Activated CD4-positive, alpha-beta T cell treated with anti-CD3 and anti-CD28 coated beads, Interleukin-2, amount 10 ng/mL, durations not matched to agents 24 days and 14 days (primary cell): Measurements from ENCODE around the gene MAGIX. TPM values are rescaled to one million over a fixed set of nuclear protein-coding genes. Genes with fewer than 3 reads are reported as not detected.
"Not testable (repeated sequence)": the region's sequence is repeated elsewhere in the genome, so short reads cannot be mapped to it uniquely, and the experiment has no call there.

ENCODE experiments used
- DNase-seq: peaks from one replicate; pipeline ENCODE4 v3.0.0; 2022
- H3K27ac Mint-ChIP-seq: one replicate; pipeline ENCODE4 v1.8.0; 2022; ENCODE audit warnings: mild to moderate bottlenecking, mixed read lengths
- H3K27me3 Mint-ChIP-seq: one replicate; pipeline ENCODE4 v1.8.0; 2022; ENCODE audit warnings: mixed read lengths
- H3K36me3 Mint-ChIP-seq: one replicate; pipeline ENCODE4 v1.8.0; 2022; ENCODE audit warnings: low read depth, mild to moderate bottlenecking, mixed read lengths
- H3K4me1 Mint-ChIP-seq: one replicate; pipeline ENCODE4 v1.8.0; 2021; ENCODE audit warnings: mixed read lengths
- H3K4me3 Mint-ChIP-seq: one replicate; pipeline ENCODE4 v1.8.0; 2022; ENCODE audit warnings: mild to moderate bottlenecking, moderate library complexity, mixed read lengths
- H3K9me3 Mint-ChIP-seq: one replicate; pipeline ENCODE4 v1.8.0; 2021; ENCODE audit warnings: mixed read lengths
- intact Hi-C: fragments of 100-400 bp; cut with micrococcal nuclease; formaldehyde crosslinking; loops from one replicate; pipeline ENCODE4 v1.15.1; 2023
- total RNA-seq: library from RNA; stranded (reverse); gene quantifications from 2 replicates; pipeline ENCODE4 v1.2.3, GENCODE V29; 2022

MAGIX gene
- total RNA-seq, 1 donor from 2014 or later, result 0.96 TPM

DNA sequence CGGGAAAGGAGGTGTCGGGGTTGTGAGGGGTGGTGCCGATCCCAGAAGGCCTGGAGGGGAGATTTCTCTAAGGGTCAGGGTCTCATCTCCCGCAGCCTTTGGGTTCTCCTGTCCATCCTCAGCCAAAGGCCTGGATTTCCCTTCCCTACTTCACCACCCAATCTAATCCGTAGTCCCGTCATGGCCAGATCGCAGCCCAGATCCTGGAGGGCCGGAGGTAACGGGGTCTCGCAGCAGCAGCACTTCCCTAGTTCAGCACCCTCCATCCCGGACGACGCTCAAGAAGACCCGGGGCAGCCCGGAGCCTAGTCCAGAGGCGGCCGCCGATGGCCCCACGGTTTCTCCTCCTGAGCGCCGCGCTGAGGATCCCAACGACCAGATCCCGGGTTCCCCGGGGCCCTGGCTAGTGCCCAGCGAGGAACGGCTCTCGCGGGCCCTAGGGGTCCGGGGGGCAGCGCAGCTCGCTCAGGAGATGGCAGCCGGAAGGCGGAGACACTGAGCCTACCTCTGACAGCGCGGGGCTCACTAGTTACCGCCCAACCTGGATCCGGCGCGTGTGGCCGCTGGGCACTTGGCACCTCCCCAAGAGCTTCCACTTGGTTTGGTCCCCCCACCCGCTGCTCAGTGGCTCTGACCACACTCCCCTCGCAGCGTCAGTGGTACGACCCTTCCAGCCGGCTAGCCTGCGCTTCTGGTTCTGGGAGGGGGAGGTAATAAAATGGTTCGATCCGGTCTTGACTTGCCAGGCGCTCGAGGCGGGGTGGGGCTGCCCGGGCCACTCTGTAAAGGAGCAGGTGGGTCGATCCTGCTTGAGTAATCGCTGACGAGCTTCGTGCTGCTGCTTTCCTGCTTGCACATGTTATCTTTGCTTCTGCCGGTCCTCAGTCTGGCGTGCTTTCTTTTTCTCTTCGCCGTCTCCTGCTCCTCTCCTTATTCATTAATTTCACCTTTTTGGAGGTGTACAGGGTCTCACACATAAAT, 3.6 kb downstream of the MAGIX start:
- H3K36me3 Mint-ChIP-seq, result no peaks in the 10 kb centered on the region
- peak overlapping the region; percentile 83 for H3K4me3 Mint-ChIP-seq
- peak overlapping the region; percentile 94 for H3K27ac Mint-ChIP-seq
- peak; percentile 86 for DNase-seq
- H3K27me3 Mint-ChIP-seq, result no peaks in the 10 kb centered on the region
- intact Hi-C loops, result loop anchor here (10.0 kb wide), 2 partner anchors 61 to 361 kb away; partner anchors contain the start of gene HDAC6
- H3K9me3 Mint-ChIP-seq, result no peaks in the 10 kb centered on the region
- peaks cover 28% of the 10 kb centered on the region for H3K4me1 Mint-ChIP-seq

DNA sequence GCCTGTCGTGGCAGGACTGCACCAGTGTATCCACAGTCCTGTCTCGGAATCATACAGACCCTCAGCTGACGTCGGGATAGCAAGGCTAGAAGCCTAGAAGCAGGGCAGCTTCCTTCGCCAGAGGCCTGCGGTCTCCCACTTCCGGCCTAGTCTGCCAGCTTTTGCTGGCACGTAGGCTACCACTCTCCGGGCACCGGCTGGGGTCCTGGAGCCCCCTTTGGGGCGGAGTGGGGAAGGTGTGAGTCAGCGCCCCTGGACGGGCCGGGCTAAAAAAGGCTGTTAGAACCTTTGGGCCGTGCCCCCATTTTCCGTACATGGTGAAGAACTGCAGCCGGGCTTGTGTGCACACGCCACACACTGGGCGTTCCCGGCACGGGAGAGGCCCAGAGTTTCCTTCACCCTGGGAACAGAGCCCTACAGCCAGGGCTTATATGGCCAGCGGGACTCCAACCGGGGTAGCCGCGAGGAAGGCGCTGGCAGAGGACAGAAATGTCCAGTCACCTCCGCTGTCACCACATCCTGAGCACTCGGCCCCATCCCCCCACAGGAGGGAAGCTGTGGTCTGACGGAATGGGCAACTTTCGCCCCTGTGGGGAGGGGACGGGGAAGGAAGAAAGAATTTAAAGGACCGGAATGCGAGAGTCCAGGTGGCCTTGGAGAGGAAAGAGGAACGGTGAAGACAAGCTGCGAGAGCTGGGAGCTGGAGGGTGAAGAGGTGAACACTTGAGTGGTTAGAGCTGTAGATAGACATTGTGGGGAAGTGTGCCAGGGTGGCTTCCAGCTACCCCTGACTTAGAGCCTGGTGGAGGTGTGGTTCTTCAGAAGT, 4.6 kb downstream of the MAGIX start:
- H3K27me3 Mint-ChIP-seq, result no peaks in the 10 kb centered on the region
- peak; percentile 86 for DNase-seq
- no peaks in the 10 kb centered on the region for H3K9me3 Mint-ChIP-seq
- peak overlapping the region; percentile 83 for H3K4me3 Mint-ChIP-seq
- intact Hi-C loops, result loop anchor here (10.0 kb wide), 2 partner anchors 62 to 362 kb away; partner anchors contain the start of gene HDAC6
- no peaks in the 10 kb centered on the region for H3K36me3 Mint-ChIP-seq
- H3K27ac Mint-ChIP-seq, result peak overlapping the region; percentile 94
- H3K4me1 Mint-ChIP-seq, result peaks cover 28% of the 10 kb centered on the region

DNA sequence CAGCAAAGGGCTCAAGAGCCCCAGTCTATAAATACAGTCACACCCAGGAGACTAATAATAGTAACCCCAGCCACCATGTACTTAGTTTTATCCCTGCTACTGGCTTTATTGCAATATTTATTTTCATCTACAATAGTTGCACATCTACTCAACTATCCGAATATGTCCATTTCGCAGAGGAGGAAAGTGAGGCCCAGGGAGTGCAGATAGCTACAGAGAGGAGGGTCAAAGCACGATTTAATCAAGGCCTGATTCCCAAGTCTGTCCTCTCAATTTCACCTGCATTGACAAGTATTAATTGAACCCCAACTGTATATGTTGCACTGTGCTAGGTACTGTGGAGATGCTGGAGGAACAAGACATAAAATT, 5.2 kb downstream of the MAGIX start:
- H3K27ac Mint-ChIP-seq, result peak overlapping the region; percentile 94
- intact Hi-C loops, result loop anchor here (10.0 kb wide), 2 partner anchors 63 to 363 kb away; partner anchors contain the start of gene HDAC6
- peaks cover 2% of the 10 kb centered on the region for H3K36me3 Mint-ChIP-seq
- H3K27me3 Mint-ChIP-seq, result no peaks in the 10 kb centered on the region
- peaks cover 30% of the 10 kb centered on the region for H3K4me1 Mint-ChIP-seq
- H3K4me3 Mint-ChIP-seq, result peak overlapping the region; percentile 83
- H3K9me3 Mint-ChIP-seq, result no peaks in the 10 kb centered on the region
- no peak for DNase-seq

DNA sequence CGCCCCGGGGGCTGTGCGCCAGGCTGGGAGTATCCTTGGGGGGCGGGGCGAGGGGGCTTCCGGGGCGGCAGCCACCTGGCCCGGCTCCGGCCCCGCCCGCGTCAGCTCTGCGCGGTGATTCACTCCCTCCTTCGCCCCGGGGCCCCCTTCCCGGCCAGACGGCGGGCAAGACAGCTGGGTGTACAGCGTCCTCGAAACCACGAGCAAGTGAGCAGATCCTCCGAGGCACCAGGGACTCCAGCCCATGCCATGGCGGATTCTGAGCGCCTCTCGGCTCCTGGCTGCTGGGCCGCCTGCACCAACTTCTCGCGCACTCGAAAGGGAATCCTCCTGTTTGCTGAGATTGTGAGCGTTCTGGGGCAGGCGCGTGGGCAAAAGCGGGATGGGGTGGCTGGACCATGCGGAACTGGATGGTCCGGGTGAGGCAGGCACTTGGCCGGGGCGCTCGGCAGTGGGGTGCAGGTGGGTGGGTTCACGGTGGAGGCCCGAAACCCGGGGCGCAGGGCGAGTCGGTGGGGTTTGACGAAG, 9.3 kb downstream of the MAGIX start, which contains the start of gene PLP2:
TSS of gene PLP2 (plus strand) at position 147 of the 528 bp plus-strand sequence. CDS start at position 250, 103 bp downstream.
- Mint-ChIP-seq H3K9me3 (no peaks in the 10 kb centered on the region), H3K27me3 (no peaks in the 10 kb centered on the region), H3K36me3 (peaks cover 25% of the 10 kb centered on the region), H3K27ac (peak within 1 kb of the TSS; percentile 91), H3K4me1 (peaks cover 25% of the 10 kb centered on the region), H3K4me3 (peak within 1 kb of the TSS; percentile 90)
- DNase-seq, result peak; percentile 87
- intact Hi-C loops, result loop anchor here (2.0 kb wide), 1 partner anchor 19 kb away; no protein-coding TSS in a partner anchor

DNA sequence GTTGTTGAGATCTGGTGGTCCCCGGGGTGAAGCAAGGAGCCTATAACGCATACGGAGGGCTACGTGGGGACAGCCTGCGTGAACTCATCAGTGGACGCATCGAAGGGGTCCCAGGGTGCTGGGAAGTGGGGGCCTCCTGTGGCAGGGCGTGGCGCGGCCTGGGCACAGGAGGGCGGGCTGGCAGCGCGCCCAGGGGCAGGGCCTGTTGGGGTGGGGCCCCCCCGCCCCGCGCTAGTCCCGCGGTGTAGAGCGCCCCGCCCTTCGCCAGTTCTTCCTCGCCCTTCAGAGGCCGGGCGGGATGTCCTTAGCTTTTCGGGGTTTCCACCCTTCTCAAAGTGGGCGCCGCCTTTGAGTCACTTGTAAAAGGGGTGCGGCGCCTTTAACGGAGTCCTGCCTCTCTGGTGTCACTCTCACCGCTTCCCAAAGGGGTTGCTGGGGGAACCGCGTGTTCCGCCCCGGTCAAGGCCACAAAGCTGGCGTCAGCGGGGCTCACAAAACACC, 9.8 kb downstream of the MAGIX start:
- intact Hi-C loops, result loop anchor here (2.0 kb wide), 1 partner anchor 18 kb away; no protein-coding TSS in a partner anchor
- Mint-ChIP-seq H3K4me3 (peak overlapping the region; percentile 90), H3K27me3 (no peaks in the 10 kb centered on the region), H3K27ac (peak overlapping the region; percentile 91), H3K36me3 (peaks cover 26% of the 10 kb centered on the region), H3K9me3 (no peaks in the 10 kb centered on the region), H3K4me1 (peaks cover 24% of the 10 kb centered on the region)
- peak; percentile 89 for DNase-seq

DNA sequence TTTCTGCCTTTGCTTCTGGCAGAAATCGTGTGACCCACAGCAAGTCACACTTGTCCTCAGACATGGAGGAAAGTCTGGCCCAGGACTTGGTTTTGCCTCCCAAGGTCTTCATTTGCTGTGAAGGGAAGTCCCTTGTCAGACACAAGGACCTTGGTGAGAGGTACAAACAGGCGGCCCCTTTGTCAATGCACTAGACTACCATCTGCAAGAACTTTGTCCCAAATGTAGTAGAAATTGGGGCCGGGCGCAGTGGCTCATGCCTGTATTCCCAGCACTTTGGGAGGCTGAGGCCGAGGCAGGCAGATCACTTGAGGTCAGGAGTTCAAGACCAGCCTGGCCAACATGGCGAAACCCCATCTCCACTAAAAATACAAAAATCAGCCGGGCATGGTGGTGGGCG, 11.0 kb downstream of the MAGIX start:
- not testable (repeated sequence) for DNase-seq, H3K27me3 Mint-ChIP-seq, H3K9me3 Mint-ChIP-seq, H3K27ac Mint-ChIP-seq
- H3K4me1 Mint-ChIP-seq, result peaks cover 21% of the 10 kb centered on the region
- H3K36me3 Mint-ChIP-seq, result peaks cover 31% of the 10 kb centered on the region
- peak overlapping the region; percentile 90 for H3K4me3 Mint-ChIP-seq
- intact Hi-C loops, result loop anchor here (2.0 kb wide), 1 partner anchor 17 kb away; no protein-coding TSS in a partner anchor

DNA sequence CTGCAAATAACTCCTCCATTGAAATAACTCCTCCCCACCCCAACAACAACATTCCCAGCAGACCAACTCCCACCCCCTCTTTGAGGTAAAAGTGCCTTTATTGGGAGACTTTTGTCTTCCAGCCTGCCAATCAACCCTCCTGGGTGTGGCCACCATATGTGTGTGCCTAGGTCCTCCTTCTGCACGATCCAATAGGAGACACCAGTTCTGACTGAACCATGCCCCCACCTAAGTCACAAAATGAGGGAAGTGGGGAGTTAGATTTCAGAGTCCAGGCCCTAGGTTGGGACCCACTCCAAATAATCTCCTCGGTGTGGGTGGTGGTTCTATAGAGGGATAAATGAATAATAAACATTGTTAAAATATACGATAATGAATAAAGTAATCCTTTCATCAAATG, 12.2 kb downstream of the MAGIX start:
- H3K4me1 Mint-ChIP-seq, result peaks cover 20% of the 10 kb centered on the region
- H3K4me3 Mint-ChIP-seq, result no peak overlapping the region
- H3K36me3 Mint-ChIP-seq, result peaks cover 39% of the 10 kb centered on the region
- H3K9me3 Mint-ChIP-seq, result no peaks in the 10 kb centered on the region
- no peak for DNase-seq
- H3K27me3 Mint-ChIP-seq, result no peaks in the 10 kb centered on the region
- intact Hi-C loops, result no loop called here
- no peak overlapping the region for H3K27ac Mint-ChIP-seq

DNA sequence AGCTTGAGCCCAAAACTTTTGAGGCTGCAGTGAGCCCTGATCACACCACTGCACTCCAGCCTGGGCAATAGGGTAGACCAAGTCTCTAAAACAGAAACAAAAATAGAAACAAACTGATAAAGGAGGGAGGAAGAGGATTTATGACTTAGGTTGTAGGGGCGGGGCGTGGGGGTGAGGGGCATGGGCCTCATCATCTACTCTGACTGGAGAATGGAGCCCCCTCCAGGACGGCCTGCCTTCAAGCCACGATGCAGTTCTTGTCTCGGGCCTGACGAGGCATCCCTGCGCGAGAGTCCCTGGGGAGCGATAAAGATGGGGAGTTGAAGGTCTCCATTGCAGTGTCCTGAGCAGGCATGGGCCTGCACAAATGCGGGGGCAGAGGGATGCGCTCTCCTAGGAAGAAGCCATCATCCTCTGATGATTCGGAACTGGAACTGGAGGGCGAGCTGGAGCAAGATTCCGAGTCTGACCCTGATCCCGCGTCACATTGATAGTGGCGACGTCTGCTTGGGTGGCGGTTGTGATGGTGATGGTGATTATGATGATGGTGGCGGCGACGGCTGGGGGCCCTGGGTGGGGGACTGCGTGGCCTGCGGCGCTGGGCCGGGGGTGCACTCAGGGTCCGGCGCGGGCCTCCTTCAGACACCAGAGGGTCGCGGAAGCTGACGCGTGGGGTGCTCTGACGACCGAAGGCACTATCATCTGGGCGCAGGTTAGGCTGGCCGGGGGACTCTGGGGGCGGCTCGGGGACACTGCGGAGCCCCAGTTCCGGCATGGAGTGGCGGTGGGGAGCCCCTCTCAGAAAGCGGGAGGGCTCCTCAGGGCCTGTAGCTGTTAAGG, 13.1 kb downstream of the MAGIX start:
- Mint-ChIP-seq H3K4me1 (peaks cover 20% of the 10 kb centered on the region), H3K4me3 (no peak overlapping the region), H3K27me3 (no peaks in the 10 kb centered on the region), H3K9me3 (no peaks in the 10 kb centered on the region), H3K36me3 (peaks cover 44% of the 10 kb centered on the region), H3K27ac (no peak overlapping the region)
- DNase-seq, result no peak
- intact Hi-C loops, result no loop called here

DNA sequence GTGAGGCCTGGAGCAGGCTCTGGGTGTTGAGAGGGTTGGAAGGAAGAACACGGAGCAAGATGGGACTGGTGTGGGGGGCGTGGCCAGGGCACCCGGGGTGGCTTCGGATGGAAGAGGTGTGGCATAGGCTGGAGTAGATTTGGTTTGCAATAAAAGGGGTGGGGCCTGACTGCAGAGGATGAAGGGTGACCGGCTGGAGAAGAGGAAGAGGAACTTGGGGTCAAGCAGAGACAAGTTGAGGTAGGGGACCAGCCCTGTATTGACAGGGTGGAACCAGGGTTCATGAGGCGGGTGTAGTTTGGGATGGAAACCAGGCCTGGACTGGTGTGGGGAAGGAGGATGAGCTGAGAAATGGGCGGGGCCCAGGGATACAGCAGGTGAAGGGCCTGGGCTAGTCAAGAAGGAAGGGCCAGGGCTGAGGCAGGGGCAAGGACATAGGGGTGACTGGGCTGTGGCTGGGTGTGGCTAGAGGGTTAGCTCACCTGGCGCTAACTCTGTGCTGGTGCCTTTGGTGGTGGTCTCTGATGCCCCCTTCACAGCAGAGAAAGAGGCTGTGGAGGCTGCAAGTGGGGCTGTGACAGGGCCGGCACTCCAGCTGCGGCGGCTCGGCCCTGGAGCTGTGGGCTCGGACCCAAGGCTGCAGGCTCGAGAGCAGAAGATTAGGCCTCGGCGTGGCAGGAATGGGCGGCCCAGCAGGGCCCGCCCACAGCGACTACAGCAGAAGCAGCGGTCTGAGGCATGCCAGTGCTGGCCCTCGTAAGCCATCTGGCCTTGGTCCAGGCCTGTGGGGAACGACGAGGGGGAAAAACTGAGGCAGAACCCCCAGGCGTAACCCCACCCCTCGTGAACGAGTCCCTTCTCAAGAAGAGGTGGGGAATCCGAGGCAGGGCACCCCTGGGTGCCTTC, 14.1 kb downstream of the MAGIX start:
- no peaks in the 10 kb centered on the region for H3K27me3 Mint-ChIP-seq
- peaks cover 20% of the 10 kb centered on the region for H3K4me1 Mint-ChIP-seq
- H3K9me3 Mint-ChIP-seq, result no peaks in the 10 kb centered on the region
- intact Hi-C loops, result no loop called here
- H3K4me3 Mint-ChIP-seq, result no peak overlapping the region
- DNase-seq, result no peak
- H3K27ac Mint-ChIP-seq, result no peak overlapping the region
- H3K36me3 Mint-ChIP-seq, result peaks cover 44% of the 10 kb centered on the region

DNA sequence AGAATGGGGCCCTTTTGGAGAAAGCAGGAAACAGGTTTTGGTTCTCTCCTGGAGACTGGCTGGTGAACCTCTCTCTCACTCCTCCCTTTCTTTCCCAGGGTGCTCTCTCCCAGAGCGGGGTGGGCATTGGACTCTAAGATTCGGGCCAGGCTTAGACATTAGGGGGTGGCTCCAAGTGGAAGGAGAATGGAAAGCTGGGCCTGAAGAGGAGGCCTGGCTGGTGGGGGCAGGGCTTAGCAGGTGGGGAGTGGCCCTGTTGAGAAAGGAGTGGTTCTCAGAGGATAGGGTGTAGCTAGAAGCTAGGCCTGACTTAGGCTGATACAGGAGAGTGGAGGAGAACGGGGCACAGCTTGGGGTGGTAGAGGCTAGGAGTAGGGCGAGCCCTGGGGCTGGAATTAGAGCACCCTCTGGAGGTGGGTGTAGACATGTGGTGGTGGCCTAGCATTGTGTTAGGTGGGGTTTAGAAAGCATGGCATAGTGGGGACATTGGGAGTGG, 14.8 kb downstream of the MAGIX start:
- intact Hi-C loops, result no loop called here
- H3K4me1 Mint-ChIP-seq, result peaks cover 20% of the 10 kb centered on the region
- no peaks in the 10 kb centered on the region for H3K9me3 Mint-ChIP-seq
- H3K27ac Mint-ChIP-seq, result peak overlapping the region; percentile 29
- no peak overlapping the region for H3K4me3 Mint-ChIP-seq
- no peak for DNase-seq
- peaks cover 48% of the 10 kb centered on the region for H3K36me3 Mint-ChIP-seq
- H3K27me3 Mint-ChIP-seq, result no peaks in the 10 kb centered on the region

DNA sequence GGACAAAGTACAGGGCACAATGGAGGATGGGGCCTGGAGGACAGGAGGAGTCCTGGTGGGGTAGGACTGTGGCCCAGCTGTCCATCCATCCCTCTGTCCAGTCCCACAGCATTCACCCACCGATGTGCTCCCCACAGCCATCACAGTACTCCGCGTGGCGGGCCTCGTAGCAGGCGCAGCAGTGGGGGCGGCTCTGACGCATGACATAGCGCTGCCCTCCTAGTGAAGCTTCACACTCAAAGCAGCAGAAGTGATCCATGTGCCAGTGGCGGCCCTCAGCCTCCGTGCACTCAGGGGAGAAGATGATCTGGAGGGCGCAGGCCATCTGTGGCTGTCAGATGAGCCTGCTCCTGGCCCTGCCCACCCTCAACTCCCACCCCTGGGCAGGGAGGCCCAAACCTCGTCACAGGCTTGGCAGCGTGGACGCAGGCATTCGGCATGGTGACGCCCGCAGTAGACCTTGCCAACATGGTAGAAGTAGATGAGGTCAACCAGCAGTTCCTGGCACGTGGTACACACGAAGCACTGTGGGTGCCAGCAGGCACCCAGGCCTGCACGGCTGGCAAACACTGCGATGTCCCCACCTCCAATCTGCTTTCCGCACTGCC, 15.4 kb downstream of the MAGIX start:
- no peak overlapping the region for H3K4me3 Mint-ChIP-seq
- intact Hi-C loops, result no loop called here
- peaks cover 16% of the 10 kb centered on the region for H3K4me1 Mint-ChIP-seq
- peaks cover 48% of the 10 kb centered on the region for H3K36me3 Mint-ChIP-seq
- peak overlapping the region; percentile 29 for H3K27ac Mint-ChIP-seq
- H3K9me3 Mint-ChIP-seq, result no peaks in the 10 kb centered on the region
- no peak for DNase-seq
- no peaks in the 10 kb centered on the region for H3K27me3 Mint-ChIP-seq
